Fibroblast of lung (primary cell): ENCODE measurements around the gene CMC1. TPM values are rescaled to one million over a fixed set of nuclear protein-coding genes. Genes with fewer than 3 reads are reported as not detected.

ENCODE experiments used
- DNase-seq, 2 donors: peaks; one replicate each; pipeline versions ENCODE4 v3.0.0 to v3.0.0-alpha.2; 2010; ENCODE audit warnings: low read depth in 2 of 2
- H2AFZ ChIP-seq: 2 replicates; pipeline ENCODE4 v1.5.1; 2012; ENCODE audit warnings: low read length, control low read depth, inconsistent platforms
- H3K27ac ChIP-seq: 2 replicates; pipeline ENCODE4 v1.5.1; 2011; ENCODE audit warnings: low read length, control low read depth; ENCODE audit not compliant: insufficient read depth
- H3K27me3 ChIP-seq: 2 replicates; pipeline ENCODE4 v1.5.1; 2011; ENCODE audit warnings: mild to moderate bottlenecking, low read length; ENCODE audit not compliant: control insufficient read depth, insufficient read depth
- H3K36me3 ChIP-seq: 2 replicates; pipeline ENCODE4 v1.5.1; 2011; ENCODE audit warnings: low read length; ENCODE audit not compliant: control insufficient read depth, insufficient read depth
- H3K4me1 ChIP-seq: 2 replicates; pipeline ENCODE4 v1.5.1; 2011; ENCODE audit warnings: low read length; ENCODE audit not compliant: control insufficient read depth, insufficient read depth; ENCODE audit errors: extremely low read depth
- H3K4me2 ChIP-seq: 2 replicates; pipeline ENCODE4 v1.5.1; 2011; ENCODE audit warnings: low read length, control low read depth; ENCODE audit not compliant: insufficient read depth; ENCODE audit errors: extremely low read depth
- H3K4me3 ChIP-seq, 4 experiments: fragments of 200-600 bp in 1 of 4; sonication (generic) in 1 of 4; replicated peaks in 1 of 4; 2 replicates each; pipeline ENCODE4 v1.5.1; 2011 to 2016; ENCODE audit warnings: low read length in 4 of 4, low read depth in 3 of 4, mild to moderate bottlenecking in 3 of 4, control low read depth in 2 of 4, inconsistent platforms in 1 of 4, mixed read lengths in 1 of 4; ENCODE audit not compliant: insufficient read depth in 1 of 4; ENCODE audit errors: control extremely low read depth in 1 of 4
- H3K79me2 ChIP-seq: 2 replicates; pipeline ENCODE4 v1.5.1; 2012; ENCODE audit warnings: mild to moderate bottlenecking, low read length, inconsistent platforms; ENCODE audit not compliant: control insufficient read depth, insufficient read depth
- H3K9ac ChIP-seq: 2 replicates; pipeline ENCODE4 v1.5.1; 2011; ENCODE audit warnings: mild to moderate bottlenecking, low read length, control low read depth; ENCODE audit not compliant: insufficient read depth
- H3K9me3 ChIP-seq: 2 replicates; pipeline ENCODE4 v1.5.1; 2012; ENCODE audit warnings: low read depth, low read length; ENCODE audit not compliant: control insufficient read depth, insufficient read depth
- H4K20me1 ChIP-seq: 2 replicates; pipeline ENCODE4 v1.5.1; 2011; ENCODE audit warnings: low read length; ENCODE audit not compliant: control insufficient read depth, insufficient read depth; ENCODE audit errors: extremely low read depth
- EZH2 ChIP-seq: IDR thresholded peaks from 2 replicates; pipeline ENCODE4 v1.5.1; 2012; ENCODE audit warnings: low read length, control low read depth, mild to moderate bottlenecking; ENCODE audit errors: missing control alignments
- polyA plus RNA-seq, 2 donors: library from polyadenylated mRNA; depleted of rRNA in 1 of 2; stranded (reverse) in 1 of 2; unstranded in 1 of 2; fragments of >200 nt; gene quantifications; 2 replicates each; pipeline ENCODE4 v1.2.1, GENCODE V29; 2011 to 2012; ENCODE audit warnings: missing spikeins in 1 of 2
- total RNA-seq: library from RNA; depleted of rRNA; stranded (reverse); fragments of >200 nt; gene quantifications from 2 replicates; pipeline ENCODE4 v1.2.1, GENCODE V29; 2014
- TF ChIP-seq, protein P1 (sequence below), 2 donors: IDR thresholded peaks in 1 of 2; conservative IDR thresholded peaks in 1 of 2; 1 replicate in 1 of 2; 2 replicates in 1 of 2; pipeline ENCODE4 v1.5.1; 2011 to 2012; ENCODE audit warnings: low read length in 2 of 2, control low read depth in 1 of 2, inconsistent platforms in 1 of 2, low read depth in 1 of 2, mild to moderate bottlenecking in 1 of 2

The CMC1 gene
- total and polyA plus RNA-seq, 2 donors (not counting 1 experiment from before 2014, with no cell fraction given) = 5.6 to 26.7 TPM

GRCh38 chr3:28218071-28218916 lies 23.1 kb upstream of the CMC1 start:
- no peaks in the 10 kb centered on the region for H3K27me3 ChIP-seq
- no peak overlapping the region for H3K4me2 ChIP-seq
- no peaks in the 10 kb centered on the region for H4K20me1 ChIP-seq
- H3K79me2 ChIP-seq = no peaks in the 10 kb centered on the region
- H3K4me3 ChIP-seq = no peak overlapping the region
- TF ChIP-seq, protein P1, sequence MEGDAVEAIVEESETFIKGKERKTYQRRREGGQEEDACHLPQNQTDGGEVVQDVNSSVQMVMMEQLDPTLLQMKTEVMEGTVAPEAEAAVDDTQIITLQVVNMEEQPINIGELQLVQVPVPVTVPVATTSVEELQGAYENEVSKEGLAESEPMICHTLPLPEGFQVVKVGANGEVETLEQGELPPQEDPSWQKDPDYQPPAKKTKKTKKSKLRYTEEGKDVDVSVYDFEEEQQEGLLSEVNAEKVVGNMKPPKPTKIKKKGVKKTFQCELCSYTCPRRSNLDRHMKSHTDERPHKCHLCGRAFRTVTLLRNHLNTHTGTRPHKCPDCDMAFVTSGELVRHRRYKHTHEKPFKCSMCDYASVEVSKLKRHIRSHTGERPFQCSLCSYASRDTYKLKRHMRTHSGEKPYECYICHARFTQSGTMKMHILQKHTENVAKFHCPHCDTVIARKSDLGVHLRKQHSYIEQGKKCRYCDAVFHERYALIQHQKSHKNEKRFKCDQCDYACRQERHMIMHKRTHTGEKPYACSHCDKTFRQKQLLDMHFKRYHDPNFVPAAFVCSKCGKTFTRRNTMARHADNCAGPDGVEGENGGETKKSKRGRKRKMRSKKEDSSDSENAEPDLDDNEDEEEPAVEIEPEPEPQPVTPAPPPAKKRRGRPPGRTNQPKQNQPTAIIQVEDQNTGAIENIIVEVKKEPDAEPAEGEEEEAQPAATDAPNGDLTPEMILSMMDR (conservative IDR thresholded peaks at IDR 0.05 in 1 of 2, IDR thresholded peaks at IDR 0.05 in 1 of 2; ENCODE audit: low read depth in 1 of 2, low read length in 2 of 2) = no peak
- TF ChIP-seq EZH2 = no peak
- no peaks in the 10 kb centered on the region for H3K9me3 ChIP-seq
- no peak for DNase-seq
- no peak overlapping the region for H2AFZ ChIP-seq
- H3K4me1 ChIP-seq = no peaks in the 10 kb centered on the region
- H3K27ac ChIP-seq = no peak overlapping the region
- no peaks in the 10 kb centered on the region for H3K36me3 ChIP-seq
- no peak overlapping the region for H3K9ac ChIP-seq

GRCh38 chr3:28218917-28219198 lies 22.6 kb upstream of the CMC1 start:
- no peaks in the 10 kb centered on the region for H3K27me3 ChIP-seq
- TF ChIP-seq, protein P1 (conservative IDR thresholded peaks at IDR 0.05 in 1 of 2, IDR thresholded peaks at IDR 0.05 in 1 of 2; ENCODE audit: low read depth in 1 of 2, low read length in 2 of 2) = no peak
- TF ChIP-seq EZH2 = no peak
- no peaks in the 10 kb centered on the region for H3K36me3 ChIP-seq
- no peaks in the 10 kb centered on the region for H3K79me2 ChIP-seq
- DNase-seq = no peak
- H3K4me2 ChIP-seq = no peak overlapping the region
- no peak overlapping the region for H3K4me3 ChIP-seq
- H4K20me1 ChIP-seq = no peaks in the 10 kb centered on the region
- H3K27ac ChIP-seq = no peak overlapping the region
- no peak overlapping the region for H3K9ac ChIP-seq
- H2AFZ ChIP-seq = no peak overlapping the region
- H3K4me1 ChIP-seq = no peaks in the 10 kb centered on the region
- H3K9me3 ChIP-seq = no peaks in the 10 kb centered on the region

DNA sequence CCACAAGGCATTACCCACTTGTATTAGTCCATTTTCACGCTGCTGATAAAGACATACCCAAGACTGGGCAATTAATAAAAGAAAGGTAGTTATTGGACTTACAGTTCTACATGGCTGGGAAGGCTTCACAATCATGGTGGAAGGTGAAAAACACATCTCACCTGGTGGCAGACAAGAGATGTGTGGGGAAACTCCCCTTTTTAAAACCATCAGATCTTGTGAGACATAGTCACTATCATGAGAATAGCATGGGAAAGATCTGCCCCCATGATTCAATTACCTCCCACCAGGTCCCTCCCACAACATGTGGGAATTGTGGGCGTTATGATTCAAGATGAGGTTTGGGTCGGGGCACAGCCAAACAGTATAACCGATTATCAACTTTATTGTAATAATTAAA lies 17.0 kb upstream of the CMC1 start:
- no peak for DNase-seq
- no peak overlapping the region for H3K9ac ChIP-seq
- H3K9me3 ChIP-seq = no peaks in the 10 kb centered on the region
- no peaks in the 10 kb centered on the region for H3K27me3 ChIP-seq
- H3K4me1 ChIP-seq = no peaks in the 10 kb centered on the region
- H3K36me3 ChIP-seq = no peaks in the 10 kb centered on the region
- no peaks in the 10 kb centered on the region for H3K79me2 ChIP-seq
- no peak overlapping the region for H3K4me3 ChIP-seq
- TF ChIP-seq, protein P1 (conservative IDR thresholded peaks at IDR 0.05 in 1 of 2, IDR thresholded peaks at IDR 0.05 in 1 of 2; ENCODE audit: low read depth in 1 of 2, low read length in 2 of 2) = no peak
- TF ChIP-seq EZH2 = no peak
- H4K20me1 ChIP-seq = no peaks in the 10 kb centered on the region
- no peak overlapping the region for H3K27ac ChIP-seq
- no peak overlapping the region for H2AFZ ChIP-seq
- H3K4me2 ChIP-seq = no peak overlapping the region
